Right renal pelvis (tissue), 4 donors: ENCODE measurements around the gene NAV2. TPM values are rescaled to one million over a fixed set of nuclear protein-coding genes. Genes with fewer than 3 reads are reported as not detected.
A peak's percentile ranks its signal among the peaks of the same experiment; 100 is the strongest.

ENCODE experiments used
- DNase-seq, 4 donors: peaks; one replicate each; pipeline ENCODE4 v3.0.0-alpha.2; 2013; ENCODE audit warnings: low read depth in 4 of 4, low spot score in 3 of 4, missing footprints in 1 of 4
- polyA plus RNA-seq, 4 donors: library from polyadenylated mRNA; unstranded; fragments of 120-200 nt; gene quantifications; one replicate each; pipeline ENCODE4 v1.2.1, GENCODE V29; 2013; ENCODE audit not compliant: insufficient read length in 4 of 4

NAV2 gene
- polyA plus RNA-seq, 4 donors = 33.2 to 55.2 (median 34.0) TPM

DNA sequence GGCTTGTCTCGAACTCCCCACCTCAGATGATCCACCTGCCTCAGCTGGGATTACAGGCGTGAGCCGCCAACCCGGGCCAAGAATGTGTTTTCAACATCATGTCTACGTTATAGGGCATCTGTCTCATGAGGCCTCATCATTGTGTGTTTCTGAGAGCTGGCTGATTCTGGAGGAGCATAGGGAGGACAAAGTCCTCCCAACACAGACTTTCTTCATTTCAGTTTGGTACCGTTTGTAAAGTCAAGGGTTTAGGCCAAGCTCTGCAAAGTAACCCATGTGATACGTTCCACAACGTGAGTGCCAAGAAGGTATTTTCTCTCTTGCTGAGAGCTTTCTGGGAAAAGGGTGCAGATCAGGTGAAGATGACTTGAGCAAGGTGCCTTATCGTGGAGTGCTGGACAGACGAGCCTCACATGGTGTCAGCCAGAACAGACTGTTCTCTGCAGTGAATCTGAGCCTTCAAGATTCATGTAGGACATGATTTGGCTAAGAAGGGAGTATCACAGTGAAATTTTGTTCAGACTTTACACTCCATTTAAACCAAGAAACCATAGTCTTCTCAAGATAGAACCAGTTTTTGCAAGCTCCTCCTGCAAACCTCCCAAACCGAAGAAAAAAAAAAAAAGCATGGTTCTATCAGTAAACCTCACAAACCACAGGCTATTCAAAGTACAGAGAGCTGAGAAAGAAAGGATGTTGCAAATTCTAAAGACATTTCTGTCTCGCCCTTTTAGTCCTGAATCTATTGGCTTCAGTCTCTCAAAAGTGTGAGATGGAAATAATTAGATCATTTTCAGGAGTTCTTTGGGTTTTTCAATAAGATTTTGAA is 376.0 kb downstream of the NAV2 start:
- DNase-seq = no peak

DNA sequence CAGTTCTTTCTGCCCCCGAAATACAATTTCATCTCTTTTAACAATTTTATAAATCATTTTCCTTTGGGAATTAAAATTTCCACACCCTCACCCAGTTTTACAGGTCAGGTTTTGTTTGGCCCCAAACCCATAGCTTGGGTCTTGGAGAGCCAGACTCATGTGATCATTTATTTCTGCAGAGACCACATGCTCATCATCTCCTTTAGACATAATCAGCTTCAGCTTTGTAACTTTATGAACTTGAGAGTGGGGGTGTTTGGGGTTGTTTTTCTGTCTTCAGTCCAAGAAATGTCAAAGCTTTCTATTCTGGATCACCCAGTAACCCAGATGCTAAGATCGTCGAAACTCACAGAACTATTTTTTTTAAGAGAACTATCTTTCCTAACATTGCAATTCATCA is 376.7 kb downstream of the NAV2 start:
- no peak for DNase-seq

DNA sequence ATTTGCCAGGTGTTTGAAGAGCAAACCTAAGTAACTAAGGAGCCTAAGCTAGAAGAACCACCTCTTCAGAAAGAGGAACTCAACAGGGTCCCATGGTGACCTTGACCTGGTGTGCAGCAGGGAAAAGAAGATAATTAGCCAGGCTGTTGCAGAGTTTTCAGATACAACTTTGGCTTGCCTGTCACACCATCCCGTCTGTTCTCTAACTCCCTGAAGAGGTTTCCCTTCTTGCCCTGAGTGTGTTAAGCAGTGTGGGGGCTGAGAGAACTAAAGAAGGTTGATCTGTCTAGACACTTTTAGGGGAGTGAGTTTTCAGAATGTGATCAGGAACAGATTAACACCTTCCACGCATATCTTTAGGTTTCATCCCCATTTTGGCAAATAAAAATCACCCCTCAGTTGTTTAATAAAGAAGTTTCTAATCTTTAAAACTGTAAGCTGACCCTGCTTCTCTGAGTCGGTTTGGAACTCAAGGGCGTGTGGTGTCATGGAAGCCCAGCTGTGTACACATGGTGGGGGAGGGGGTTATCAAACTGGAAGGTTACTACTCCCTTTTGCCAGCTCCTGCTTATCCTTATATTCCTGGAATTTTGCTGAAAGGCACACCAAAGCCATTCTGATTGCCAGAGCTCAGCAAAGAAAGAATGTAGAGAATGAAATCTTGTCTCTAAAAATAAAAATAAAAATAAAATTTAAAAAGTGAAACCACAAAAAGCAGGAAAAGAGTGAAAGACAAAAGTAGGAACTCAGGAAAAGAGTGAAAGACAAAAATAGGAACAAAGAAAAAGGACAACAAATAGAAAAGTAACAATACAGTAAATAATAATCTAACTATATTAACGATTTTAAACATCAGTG is 377.4 kb downstream of the NAV2 start:
- DNase-seq = peak in 1 of 4 donors; percentile 41

DNA sequence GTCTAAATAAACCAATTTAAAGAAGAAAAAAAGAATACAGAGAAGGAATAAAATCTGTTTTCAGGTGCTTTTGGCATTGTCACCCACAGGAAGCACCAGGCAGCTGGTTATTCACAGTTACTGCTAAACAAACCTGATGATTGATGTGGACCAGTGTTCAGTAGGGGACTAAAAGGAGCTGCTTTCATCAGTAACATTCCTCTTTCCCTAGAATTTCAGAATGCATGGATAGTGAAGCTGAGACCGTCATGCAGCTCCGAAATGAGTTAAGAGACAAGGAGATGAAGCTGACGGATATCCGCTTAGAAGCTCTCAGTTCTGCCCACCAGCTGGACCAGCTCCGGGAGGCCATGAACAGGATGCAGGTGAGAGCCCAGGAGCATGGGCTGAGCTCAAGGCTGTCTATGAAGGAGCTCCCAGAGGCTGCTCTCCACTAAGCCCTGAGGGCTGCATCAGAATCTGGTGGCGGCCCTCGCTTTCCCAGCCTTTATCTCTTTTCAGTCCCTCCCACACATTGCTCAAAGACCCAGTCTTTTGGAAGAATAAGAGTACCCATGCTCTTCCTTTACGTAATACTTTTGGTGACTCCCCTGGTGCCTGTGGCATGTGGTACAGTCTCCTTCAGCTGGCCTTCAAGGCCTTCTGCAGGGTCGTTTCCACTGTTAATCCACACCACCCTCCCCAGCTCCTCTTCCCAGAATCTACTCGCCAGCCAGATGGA is 378.2 kb downstream of the NAV2 start:
- DNase-seq = no peak

DNA sequence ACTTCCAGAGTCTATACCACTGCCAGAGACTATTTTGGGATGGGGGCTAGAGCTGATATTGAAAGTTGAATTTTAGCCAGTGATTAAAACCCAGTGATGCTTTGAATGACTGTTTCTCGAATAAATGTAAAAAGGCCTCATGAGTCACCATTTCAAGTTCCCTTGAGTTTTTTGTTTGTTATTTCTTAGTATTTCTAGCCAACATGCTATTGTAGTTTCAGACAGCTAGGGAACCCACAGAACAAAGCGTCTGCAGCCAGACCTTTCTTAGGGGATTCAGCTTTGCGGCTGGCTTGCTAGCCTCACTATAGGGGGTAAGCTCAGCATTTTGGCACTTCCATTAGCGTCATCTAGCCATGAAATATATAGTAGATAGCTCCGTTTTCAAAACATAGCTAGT is 381.1 kb downstream of the NAV2 start:
- no peak for DNase-seq

DNA sequence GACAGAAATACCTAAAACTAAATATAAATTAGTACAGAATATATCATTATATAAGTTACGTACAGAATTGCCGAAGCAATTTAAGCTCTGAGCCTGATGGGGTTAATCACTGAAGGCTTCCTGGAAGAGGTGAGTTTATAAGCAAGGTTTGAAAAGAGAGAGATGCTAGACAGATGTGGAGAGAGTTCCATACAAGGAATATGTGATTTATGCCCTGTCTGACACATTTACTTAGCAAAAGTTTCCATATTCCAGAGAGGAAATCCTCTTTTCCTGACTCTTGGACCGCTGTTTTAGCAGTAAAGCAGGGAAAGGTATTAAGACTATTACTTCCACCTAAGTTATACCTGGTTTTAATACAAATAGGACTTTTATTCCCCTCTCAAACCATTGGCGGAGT is 382.6 kb downstream of the NAV2 start:
- DNase-seq = no peak

DNA sequence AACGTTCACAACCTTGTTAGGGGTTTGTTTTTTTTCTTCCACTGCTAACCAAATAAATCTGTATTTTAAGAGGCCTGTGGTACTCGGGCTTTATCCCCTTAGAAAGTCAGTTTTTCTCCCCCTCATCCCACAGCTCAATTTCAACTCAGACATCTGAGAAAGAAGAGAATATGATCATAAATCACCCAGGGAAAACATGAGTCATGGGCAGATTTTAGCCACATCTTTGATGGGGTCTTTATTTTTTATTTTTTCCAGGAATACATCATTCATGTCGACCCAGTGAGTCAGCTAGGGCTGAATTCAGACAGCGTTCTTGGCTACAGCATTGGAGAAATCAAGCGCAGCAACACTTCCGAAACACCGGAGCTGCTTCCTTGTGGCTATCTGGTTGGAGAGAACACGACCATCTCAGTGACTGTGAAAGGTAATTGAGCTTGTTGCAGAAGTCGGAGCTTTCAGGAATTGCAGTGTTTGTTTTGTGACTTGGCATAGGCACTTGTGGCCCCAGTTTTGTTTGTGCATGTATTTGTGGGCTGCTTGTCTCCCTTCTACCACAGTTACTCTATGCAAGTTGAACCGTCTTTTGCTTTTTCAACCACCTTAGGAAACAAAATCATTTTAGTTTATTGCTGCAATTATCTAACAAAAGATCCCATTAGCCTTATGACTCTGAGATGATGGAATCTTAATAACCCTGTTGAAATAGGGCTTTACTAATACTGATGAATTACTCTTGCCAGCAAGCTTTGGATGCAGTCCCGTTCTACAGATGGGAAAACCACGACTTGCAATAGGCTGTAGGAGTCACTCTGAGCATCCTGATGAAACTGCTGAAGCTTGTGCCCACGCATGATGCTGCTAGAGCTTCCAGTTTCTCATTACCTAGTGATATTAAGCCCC is 384.9 kb downstream of the NAV2 start:
- DNase-seq = no peak

DNA sequence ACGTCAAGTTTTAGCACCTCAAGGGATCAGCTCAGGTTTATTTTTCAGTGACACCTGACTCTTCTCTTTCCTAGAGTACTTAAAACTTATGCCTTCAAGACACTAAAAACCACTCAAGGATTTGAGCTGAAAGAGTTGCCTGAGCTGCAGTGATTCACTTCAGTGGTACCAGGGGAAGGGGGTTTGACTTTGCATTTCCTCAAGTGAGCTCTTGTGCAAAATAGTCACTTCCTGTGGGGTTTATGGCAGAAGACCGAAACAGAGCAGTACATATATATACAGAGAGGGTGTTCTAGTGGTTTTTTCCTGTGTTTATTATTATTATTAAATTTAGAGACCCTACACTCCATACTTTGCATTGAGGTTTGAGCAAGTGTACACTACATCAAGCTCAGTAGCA is 386.9 kb downstream of the NAV2 start:
- no peak for DNase-seq

DNA sequence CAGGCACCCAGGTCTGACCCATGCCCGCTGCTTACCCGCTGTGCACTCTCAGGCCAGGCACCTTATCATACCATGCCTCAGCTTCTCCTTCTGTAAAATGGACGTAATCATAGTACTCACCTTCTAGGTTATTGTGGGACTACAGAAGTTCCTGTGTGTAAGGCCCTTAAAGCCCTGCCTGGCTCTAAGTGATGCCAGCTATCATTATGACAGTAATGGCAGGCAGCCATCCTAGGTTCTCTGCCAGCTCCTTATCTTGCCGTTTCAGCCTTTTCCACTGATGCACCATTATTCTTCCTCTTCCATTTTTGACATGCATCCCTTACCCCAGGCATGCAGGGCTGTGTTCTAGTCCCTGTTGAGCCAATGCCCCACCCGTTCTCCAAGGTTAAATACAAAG is 389.8 kb downstream of the NAV2 start:
- no peak for DNase-seq

DNA sequence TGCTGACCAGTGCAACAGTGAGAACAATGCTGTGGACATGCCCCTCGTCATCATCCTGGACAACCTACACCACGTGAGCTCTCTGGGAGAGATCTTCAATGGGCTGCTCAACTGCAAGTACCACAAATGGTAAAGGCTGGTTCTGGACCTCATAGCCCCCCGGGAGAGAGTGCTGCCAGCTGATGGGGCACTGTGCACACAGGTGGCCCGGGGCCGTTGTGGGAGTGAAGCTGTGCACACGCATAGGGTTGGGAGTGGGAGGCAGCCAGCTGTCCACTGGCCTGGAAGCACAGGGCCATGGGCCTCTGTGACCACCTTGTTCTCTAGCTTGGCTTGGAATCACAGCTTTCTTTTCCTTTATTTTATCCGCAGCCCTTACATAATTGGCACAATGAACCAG is 390.6 kb downstream of the NAV2 start:
- no peak for DNase-seq

DNA sequence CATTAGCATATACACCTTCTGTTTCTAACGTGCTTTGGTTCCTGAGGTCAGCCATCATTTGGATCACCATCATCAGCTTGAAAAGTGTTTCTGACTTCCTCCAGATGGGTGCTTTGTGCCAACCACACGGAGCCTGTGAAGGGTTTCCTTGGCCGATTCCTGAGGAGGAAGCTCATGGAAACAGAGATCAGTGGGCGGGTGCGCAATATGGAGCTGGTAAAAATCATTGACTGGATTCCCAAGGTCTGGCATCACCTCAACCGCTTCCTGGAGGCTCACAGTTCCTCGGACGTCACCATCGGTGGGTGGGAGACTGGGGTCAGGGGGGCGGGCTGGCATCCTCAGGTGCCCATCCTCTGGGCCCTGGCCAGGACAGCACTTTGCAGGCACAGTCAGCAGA is 392.8 kb downstream of the NAV2 start:
- no peak for DNase-seq

DNA sequence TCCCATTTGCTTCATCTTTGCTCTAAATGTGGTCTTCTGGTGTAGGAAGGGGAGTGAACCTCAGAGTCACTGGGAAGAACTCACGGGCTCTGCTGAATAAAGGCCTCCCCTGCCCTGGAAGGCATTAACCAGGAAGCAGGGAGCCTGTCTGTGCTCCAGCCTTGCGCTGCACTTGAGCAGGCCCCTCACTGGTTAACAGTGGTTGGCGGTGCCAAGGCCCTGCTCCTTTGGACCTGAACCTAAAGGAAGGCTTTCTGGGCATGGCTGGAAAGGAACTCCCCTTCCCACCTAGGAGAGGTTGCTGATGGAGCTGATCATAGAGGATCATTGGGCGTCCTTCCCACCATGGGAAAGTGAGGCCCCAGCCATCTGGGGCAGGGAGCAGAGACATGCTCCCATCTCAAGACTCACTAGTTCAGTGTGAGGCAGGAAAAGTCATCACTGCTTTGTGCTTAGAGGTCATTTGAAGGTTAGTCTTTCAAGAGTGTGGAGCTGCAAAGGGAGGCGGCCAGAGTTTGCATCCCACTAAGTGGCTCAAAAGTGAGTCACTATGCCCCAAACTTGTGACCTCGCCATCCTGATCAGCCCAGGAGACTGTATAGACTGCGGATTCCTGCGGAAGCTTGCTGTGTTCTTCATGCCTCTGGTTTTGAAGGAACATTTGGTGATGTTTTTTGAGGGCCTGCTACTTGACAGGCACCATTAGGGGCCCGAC is 397.3 kb downstream of the NAV2 start:
- DNase-seq = no peak

DNA sequence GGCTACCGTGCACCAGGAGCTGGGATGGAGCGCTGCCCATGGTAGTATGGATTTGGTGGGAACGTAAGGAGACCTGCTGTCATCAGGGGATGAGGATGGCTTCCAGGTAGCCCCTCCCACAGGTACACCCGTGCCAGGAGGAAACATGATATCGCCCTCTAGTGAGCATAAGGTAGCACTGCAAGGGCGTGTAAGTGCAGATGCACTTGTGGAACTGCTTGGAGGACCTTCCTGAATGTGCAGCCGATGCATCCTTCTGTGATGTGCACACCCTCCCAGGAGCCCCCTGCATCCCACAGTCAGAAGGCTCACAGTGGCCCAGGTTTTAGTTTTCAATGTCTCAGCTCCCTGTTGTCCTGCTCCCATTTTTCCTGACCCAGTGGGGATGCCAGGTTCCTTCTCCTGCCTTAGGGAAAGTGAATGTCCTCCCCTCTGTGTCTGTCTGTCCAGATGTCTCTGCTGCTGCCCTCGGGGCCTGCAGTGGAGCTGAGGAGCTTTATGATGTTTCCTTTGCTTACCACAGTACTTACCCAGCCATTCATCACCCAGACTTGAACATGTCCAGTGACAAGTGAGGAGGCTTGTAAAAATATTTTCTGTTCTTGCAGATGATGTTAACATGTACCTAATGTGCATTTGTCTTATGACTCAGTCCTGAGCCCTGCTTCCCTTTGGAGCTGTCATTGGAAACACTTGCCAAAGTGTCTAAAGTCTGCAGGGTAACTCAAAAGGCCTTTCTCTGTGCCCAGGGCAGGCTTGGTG is 398.5 kb downstream of the NAV2 start:
- DNase-seq = peak in 1 of 4 donors; percentile 36

DNA sequence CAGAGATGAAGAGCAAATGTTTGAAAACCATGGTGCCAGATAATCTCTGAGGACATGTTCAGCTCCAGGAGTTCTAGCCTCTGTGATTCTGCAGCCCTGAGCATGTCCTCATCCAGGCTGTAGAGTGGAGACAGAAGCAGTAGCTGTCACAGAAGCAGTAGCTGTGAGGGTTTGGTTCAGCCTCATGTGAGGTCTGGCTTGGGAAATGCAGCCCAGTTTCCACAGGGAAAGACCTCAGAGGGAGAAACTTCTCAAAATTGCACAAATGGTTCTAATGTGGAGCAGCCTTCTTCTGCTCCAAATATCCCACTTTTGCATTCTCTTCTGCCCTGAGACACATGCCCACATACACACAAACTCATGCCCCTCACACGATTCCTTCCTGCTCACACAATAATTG is 399.2 kb downstream of the NAV2 start:
- DNase-seq = no peak

DNA sequence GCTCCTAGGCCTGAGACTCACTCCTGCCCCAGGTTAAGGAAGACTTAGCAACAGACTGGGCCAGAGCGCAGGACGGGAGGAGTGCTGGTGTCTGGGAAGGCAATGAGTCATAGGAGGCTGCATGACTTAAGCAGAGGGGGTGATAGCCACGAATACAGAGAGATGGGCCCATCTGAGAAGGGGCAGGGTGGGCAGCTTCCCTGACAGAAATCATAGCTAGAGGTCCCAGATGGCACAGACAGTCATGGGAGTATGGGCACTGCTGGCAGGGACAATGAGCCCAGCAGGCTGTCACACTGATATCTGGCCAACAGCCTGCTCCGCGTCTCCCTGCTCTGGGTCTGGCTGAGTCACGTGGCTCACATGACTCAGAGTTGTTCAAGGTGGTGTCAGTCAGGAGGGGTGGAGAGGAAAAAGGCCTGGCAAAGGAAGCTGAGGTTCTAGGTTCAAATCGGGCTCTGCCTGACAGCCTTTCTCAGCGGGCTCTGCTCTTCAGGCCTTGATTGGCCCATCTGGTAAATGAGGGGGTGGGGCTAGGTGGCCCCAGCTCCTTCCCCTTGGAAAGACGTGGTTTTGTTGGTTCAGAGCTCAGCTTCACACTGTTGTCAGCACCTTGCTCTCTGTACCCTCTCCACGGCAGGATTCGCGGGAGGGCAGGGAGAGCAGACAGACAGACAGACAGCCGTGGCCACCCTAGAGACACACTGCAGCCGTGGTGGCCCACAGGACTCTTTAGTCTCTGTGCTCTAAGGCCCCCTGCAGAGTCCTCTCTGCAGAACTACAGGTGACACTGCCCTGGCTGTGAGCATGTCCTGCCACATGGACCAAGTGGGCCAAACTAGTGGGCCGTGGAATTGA is 399.9 kb downstream of the NAV2 start:
- no peak for DNase-seq

DNA sequence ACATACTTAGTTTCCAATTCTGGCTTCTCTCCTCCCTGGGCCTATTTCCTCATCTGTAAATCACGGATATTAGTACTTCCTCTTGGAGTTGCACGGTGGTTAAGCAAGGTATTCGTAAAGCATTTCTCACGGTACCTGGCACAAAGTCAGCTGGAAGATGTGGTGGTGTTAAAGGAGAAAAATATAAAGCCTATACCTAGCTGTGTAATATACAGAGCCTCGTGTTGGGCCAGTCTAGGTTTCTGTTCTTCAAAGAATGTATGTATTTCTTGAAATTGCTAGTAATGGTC is 400.5 kb downstream of the NAV2 start:
- DNase-seq = no peak

DNA sequence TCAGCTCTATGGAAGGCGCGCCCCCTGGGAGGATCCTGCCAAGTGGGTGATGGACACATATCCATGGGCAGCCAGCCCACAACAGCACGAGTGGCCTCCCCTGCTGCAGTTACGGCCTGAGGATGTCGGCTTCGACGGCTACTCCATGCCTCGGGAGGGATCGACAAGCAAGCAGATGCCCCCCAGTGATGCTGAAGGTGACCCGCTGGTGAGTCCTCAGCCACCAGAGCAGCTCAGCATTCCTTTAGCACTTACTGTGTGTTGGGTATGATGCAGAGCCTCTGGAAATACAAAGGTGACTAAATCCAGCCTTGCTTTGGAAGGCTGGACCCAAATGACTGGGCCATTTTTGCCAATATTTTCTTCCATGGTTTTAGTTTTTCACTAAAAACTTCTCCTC is 402.0 kb downstream of the NAV2 start:
- DNase-seq = no peak

DNA sequence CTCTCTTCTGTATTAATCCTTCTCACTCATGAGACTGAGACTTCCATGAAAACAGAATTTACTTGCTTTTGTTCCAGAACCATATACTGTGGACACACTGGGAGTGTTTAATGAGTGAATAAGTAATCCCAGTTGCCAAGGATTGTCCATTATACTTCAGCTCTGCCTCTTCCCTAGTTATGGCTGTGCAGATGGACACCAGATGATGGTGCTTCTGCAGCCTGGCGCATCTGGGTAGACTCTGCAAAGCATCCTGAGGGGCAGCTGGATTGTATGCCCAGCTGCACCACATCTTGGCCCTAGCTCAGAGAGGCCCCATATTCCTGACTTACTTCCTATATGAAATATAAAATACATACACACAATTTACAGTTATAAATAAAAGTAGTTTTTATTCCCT is 404.2 kb downstream of the NAV2 start:
- DNase-seq = no peak
